Adrenal gland (tissue), 12 donors: ENCODE data around the gene XYLT1. TPM values are rescaled to one million over a fixed set of nuclear protein-coding genes. Genes with fewer than 3 reads are reported as not detected.

Experiments used
- DNase-seq, 7 donors: peaks; one replicate each; pipeline ENCODE4 v3.0.0-alpha.2; 2019 to 2020
- H3K27ac ChIP-seq, 5 donors: fragments of 200-600 bp; sonication (generic) in 4 of 5; 1 replicate in 3 of 5; 2 replicates in 2 of 5; pipeline versions ENCODE4 v1.5.1 to v1.8.0; 2016 to 2020; ENCODE audit warnings: mild to moderate bottlenecking in 1 of 5
- H3K27me3 ChIP-seq: fragments of 200-600 bp; 2 replicates; pipeline ENCODE4 v1.8.0; 2021
- H3K36me3 ChIP-seq, 2 donors: fragments of 200-600 bp; replicated peaks in 1 of 2; 1 replicate in 1 of 2; 2 replicates in 1 of 2; pipeline versions ENCODE4 v1.5.1 to v1.8.0; 2018 to 2022
- H3K4me1 ChIP-seq, 2 donors: fragments of 200-600 bp; replicated peaks in 1 of 2; 1 replicate in 1 of 2; 2 replicates in 1 of 2; pipeline versions ENCODE4 v1.5.1 to v1.8.0; 2018 to 2021
- H3K4me3 ChIP-seq, 4 donors: fragments of 200-600 bp; sonication (generic) in 3 of 4; one replicate each; pipeline ENCODE4 v1.5.1; 2016 to 2018
- H3K9me3 ChIP-seq, 3 donors: fragments of 200-600 bp; sonication (generic) in 1 of 3; replicated peaks in 1 of 3; 1 replicate in 2 of 3; 2 replicates in 1 of 3; pipeline versions ENCODE4 v1.5.1 to v1.8.0; 2016 to 2021
- POLR2A ChIP-seq, 2 donors: fragments of 450-650 bp; IDR thresholded peaks; one replicate each; pipeline ENCODE4 v1.6.1; 2017; ENCODE audit warnings: antibody characterized with exemption in 2 of 2, mild to moderate bottlenecking in 2 of 2, moderate library complexity in 1 of 2
- WGBS, 4 donors: extraction: QIAGEN DNeasy Blood & Tissue Kit in 2 of 4; methylation state at CpG; one replicate each; pipeline versions ENCODE4 v1.1.5 to v1.1.7; 2013 to 2017; 5-methylcytosine and 5-hydroxymethylcytosine counted together
- intact Hi-C, 2 donors: fragments of 100-400 bp; cut with DNase I; formaldehyde crosslinking; loops; one replicate each; pipeline versions ENCODE4 v1.14.1 to v1.15.0; 2022 to 2023
- polyA plus RNA-seq, 3 donors: library from polyadenylated mRNA; stranded (reverse); fragments of 200-250 nt in 2 of 3; fragments of 350-450 nt in 1 of 3; fragmentation: Illumina TruSeq in 1 of 3; extraction: RNeasy Lipid Tissue Mini Kit (QIAGEN cat#74804) in 1 of 3; gene quantifications; one replicate each; pipeline ENCODE4 v1.2.3, GENCODE V29; 2013 to 2014
- total RNA-seq, 9 donors: library from RNA; depleted of rRNA in 4 of 9; stranded (reverse); fragments of >200 nt in 4 of 9; fragments of 120-200 nt in 1 of 9; fragmentation: NEBNext Ultra II Directional in 1 of 9; extraction: Animal tissue kit (Norgen Biotek cat#: 25700) in 1 of 9; gene quantifications; one replicate each; pipeline versions ENCODE4 v1.1.0 to v1.2.4, GENCODE V29; 2013 to 2023
- TF ChIP-seq, protein P1 (sequence below), 6 experiments: fragments of 450-650 bp in 4 of 6; fragments of 200-600 bp in 2 of 6; sonication (generic) in 1 of 6; IDR thresholded peaks; 1 replicate in 5 of 6; 2 replicates in 1 of 6; pipeline versions ENCODE4 v1.5.1 to v1.8.0; 2016 to 2021; ENCODE audit warnings: antibody characterized with exemption in 6 of 6, mild to moderate bottlenecking in 2 of 6, moderate library complexity in 1 of 6
- donor health status: healthy with polysubstance abuse.
- donor health status: Bipolar disorder and iron deficiency.
- donor health status: DM: yes; HTN: yes; CAD: no.
- donor health status: DM: no; HTN: no; CAD: no.
- donor health status: DM: no; HTN: no; CAD: no.
- donor health status: DM: yes; HTN: yes; CAD: no.

XYLT1 gene
- total and polyA plus RNA-seq, 12 donors: 1.3 to 67.6 (median 16.8) TPM

DNA sequence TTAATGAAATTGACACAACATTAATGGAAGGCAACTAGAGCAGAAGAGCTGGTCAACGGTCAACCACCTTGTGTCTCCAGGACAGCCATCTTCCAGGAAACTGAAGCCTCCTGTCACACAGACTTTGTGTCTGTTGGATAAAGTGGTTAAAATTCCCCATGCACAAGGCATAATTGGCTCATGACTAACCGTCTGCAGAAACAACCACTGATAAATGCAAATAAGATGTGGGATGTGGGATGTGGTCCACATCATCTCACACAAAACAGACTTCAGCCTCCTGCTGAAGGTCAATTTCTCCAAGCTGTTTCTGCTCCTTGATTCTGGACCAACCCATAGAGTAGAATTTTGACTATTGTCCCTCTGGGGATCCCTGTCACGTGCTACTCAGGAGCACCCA is 26.9 kb upstream of the XYLT1 start:
- H3K4me3 ChIP-seq: no peak overlapping the region
- intact Hi-C loops: no loop called here
- H3K27me3 ChIP-seq: no peaks in the 10 kb centered on the region
- H3K4me1 ChIP-seq: no peaks in the 10 kb centered on the region
- DNase-seq: no peak
- no peaks in the 10 kb centered on the region for H3K36me3 ChIP-seq
- TF ChIP-seq, protein P1, sequence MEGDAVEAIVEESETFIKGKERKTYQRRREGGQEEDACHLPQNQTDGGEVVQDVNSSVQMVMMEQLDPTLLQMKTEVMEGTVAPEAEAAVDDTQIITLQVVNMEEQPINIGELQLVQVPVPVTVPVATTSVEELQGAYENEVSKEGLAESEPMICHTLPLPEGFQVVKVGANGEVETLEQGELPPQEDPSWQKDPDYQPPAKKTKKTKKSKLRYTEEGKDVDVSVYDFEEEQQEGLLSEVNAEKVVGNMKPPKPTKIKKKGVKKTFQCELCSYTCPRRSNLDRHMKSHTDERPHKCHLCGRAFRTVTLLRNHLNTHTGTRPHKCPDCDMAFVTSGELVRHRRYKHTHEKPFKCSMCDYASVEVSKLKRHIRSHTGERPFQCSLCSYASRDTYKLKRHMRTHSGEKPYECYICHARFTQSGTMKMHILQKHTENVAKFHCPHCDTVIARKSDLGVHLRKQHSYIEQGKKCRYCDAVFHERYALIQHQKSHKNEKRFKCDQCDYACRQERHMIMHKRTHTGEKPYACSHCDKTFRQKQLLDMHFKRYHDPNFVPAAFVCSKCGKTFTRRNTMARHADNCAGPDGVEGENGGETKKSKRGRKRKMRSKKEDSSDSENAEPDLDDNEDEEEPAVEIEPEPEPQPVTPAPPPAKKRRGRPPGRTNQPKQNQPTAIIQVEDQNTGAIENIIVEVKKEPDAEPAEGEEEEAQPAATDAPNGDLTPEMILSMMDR (IDR thresholded peaks at IDR 0.05): no peak
- no peak for TF ChIP-seq POLR2A (IDR thresholded peaks at IDR 0.05)
- WGBS, 4 donors: 80 to 93% (median 86%) methylated on average over 3 of the region's 3 CpGs
- no peaks in the 10 kb centered on the region for H3K9me3 ChIP-seq
- no peak overlapping the region for H3K27ac ChIP-seq

DNA sequence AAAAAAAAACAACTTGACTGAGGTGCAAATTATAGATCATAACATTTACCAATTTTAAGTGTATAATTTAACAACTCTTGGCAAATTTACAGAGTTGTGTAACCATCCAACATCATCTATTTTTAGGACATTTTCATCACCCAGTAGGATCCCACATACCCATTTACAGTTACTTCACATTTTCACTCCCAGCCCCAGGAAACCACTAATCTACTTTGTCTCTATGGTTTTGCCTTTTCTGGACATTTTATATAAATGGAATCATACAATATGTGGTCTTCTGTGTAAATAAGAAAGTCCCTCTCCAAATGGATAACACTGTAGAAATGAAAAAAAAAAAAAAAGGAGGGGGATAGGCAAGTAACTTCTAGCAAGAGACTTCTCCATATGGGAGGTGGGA is 26.1 kb upstream of the XYLT1 start:
- H3K36me3 ChIP-seq: no peaks in the 10 kb centered on the region
- no peaks in the 10 kb centered on the region for H3K4me1 ChIP-seq
- no peak for TF ChIP-seq POLR2A (IDR thresholded peaks at IDR 0.05)
- H3K9me3 ChIP-seq: no peaks in the 10 kb centered on the region
- H3K4me3 ChIP-seq: no peak overlapping the region
- DNase-seq: no peak
- H3K27ac ChIP-seq: no peak overlapping the region
- intact Hi-C loops: no loop called here
- no peaks in the 10 kb centered on the region for H3K27me3 ChIP-seq

DNA sequence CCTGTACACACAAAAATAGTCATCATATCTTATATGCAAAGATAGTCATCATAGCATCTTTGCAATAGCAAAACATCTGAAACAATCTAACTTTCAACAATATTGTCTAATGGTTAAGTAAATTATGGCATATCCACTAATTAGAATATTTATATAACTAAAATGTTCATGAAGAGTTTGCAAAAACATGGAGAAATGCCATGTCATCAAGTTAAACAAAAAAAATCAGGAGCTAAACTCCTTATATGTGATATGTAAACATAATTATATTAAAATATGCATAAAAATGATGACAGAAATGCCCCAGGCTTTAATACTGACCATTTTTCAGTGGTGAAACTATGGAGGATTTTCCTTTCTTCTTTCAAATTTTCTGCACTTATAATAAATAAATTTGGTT is 22.3 kb upstream of the XYLT1 start:
- TF ChIP-seq POLR2A (IDR thresholded peaks at IDR 0.05): no peak
- TF ChIP-seq, protein P1 (IDR thresholded peaks at IDR 0.05): no peak
- DNase-seq: no peak
- Histone ChIP-seq H3K4me3 (no peak overlapping the region), H3K4me1 (no peaks in the 10 kb centered on the region), H3K36me3 (no peaks in the 10 kb centered on the region), H3K27me3 (no peaks in the 10 kb centered on the region), H3K9me3 (no peaks in the 10 kb centered on the region), H3K27ac (no peak overlapping the region)
- intact Hi-C loops: no loop called here

DNA sequence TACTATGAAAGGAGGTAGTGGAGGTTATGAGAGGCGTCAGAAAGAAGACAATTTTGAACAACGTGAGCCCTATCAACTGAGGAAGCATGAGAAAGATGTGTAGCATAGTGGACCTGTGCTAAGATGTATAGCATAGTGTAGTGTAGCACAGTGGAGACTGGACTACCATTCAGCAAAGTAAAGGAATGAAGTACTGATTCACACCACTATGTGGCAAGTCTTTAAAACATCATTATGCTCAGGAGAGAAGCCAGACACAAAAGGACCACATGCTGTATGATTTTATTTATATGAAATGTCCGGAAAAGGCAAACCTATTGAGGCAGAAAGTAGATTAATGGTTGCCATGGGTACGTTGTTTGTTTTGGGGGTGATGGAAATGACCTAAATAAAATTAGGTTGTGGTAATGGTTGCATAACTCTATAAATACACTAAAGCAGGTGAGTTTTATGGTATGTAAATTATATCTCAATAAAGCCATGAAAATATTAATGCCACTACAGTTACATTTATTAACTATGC is 20.4 kb upstream of the XYLT1 start:
- TF ChIP-seq, protein P1 (IDR thresholded peaks at IDR 0.05): no peak
- TF ChIP-seq POLR2A (IDR thresholded peaks at IDR 0.05): no peak
- no peak overlapping the region for H3K4me3 ChIP-seq
- no peaks in the 10 kb centered on the region for H3K9me3 ChIP-seq
- intact Hi-C loops: no loop called here
- 73 to 81% (median 80%) methylated on average over 4 of the region's 4 CpGs for WGBS, 4 donors
- H3K27me3 ChIP-seq: no peaks in the 10 kb centered on the region
- no peak for DNase-seq
- H3K36me3 ChIP-seq: no peaks in the 10 kb centered on the region
- H3K27ac ChIP-seq: no peak overlapping the region
- H3K4me1 ChIP-seq: no peaks in the 10 kb centered on the region

DNA sequence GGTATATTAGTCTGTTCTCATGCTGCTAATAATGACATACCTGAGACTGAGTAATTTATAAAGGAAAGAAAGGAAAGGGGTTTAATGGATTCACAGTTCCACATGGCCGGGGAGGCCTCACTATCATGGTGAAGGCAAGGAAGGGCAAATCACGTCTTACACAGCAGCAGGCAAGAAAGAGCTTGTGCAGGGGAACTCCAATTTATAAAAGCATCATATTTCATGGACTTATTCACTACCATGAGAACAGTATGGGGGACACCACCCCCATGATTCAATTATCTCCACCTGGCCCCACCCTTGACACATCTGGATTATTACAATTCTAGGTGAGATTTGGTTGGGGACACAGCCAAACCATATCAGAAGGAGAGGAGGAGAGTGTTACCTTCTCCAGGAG is 17.7 kb upstream of the XYLT1 start:
- DNase-seq: no peak
- Histone ChIP-seq H3K4me3 (no peak overlapping the region), H3K9me3 (no peaks in the 10 kb centered on the region), H3K4me1 (no peaks in the 10 kb centered on the region), H3K27me3 (no peaks in the 10 kb centered on the region), H3K27ac (no peak overlapping the region), H3K36me3 (no peaks in the 10 kb centered on the region)
- intact Hi-C loops: no loop called here
- WGBS, 4 donors: 84 to 98% (median 90%) methylated on average over 2 of the region's 2 CpGs
- TF ChIP-seq, protein P1 (IDR thresholded peaks at IDR 0.05): no peak
- TF ChIP-seq POLR2A (IDR thresholded peaks at IDR 0.05): no peak
